Measurements from ENCODE around the gene MRTFA.

MRTFA gene

DNA sequence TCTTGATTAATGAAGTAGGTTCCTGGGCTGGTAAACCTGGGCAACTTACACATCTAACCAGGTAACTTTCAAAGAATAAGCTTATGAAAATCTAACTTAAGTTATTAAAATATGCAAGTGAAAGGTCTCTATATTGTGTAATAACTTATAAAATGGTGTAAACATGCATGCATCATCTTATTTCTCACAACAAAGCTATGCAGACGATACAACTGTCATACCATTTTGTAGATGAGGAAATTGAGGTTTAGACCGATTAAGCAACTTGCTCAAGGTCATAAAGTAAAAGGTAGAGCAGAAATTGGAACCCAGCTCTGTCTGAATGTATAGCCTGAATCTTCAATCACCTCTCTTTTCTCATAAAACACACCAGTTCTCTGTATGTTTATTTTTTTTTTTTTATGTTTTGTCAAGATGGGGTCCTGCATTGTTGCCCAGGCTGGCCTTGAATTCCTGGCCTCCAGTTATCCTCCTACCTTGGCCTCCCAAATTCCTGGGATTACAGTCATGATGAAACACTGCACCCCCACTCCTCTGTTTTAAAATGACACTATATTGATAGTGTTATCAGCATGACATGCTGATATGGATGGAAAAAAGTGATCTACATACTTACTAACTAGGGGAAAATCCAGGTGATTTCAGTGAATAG lies 156.5 kb downstream of the MRTFA start:
- Histone ChIP-seq H3K4me1 (peaks cover 20% of the 10 kb centered on the region), H3K27me3 (ENCODE audit: low read depth) (no peaks in the 10 kb centered on the region), H3K9me3 (no peaks in the 10 kb centered on the region), H3K4me3 (no peak overlapping the region), H3K36me3 (replicated peaks) (no peaks in the 10 kb centered on the region)
- DNase-seq (ENCODE audit: low spot score in 2 of 2): no peak
- in situ Hi-C loops (cut with MboI; ENCODE audit: low sequenced_read_pairs): no loop called here

DNA sequence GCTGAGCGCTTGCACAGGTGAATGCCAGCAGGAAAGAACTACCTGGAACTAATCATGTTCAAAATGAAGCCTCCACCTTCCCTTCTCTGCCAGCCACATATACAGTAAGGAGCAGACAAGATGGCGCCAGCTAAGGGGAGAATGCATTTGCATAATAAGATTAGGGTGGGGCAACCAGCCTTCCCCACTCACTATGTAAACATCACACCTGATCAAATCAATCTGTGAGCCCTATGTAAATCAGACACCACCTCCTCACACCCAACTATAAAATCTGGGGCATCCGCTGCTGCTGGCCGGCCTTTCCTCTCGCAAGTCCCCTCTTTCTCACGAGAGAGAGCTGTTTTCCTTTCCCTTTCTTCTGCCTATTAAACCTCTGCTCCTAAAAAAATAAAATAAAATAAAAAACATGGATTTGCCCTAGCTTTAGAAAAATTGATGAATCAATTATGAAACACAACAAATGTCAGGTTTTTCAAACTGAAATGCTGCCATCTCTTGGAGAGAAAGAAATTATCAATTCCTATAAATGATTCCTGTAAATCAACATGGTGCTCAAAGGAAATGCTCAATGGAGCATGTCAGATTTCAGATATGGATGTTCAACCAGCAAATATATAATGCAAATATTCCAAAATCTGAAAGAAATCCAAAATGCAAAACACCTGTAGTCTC lies 157.3 kb downstream of the MRTFA start:
- Histone ChIP-seq H3K9me3 (no peaks in the 10 kb centered on the region), H3K4me1 (peaks cover 20% of the 10 kb centered on the region), H3K4me3 (no peak overlapping the region), H3K36me3 (replicated peaks) (no peaks in the 10 kb centered on the region), H3K27me3 (ENCODE audit: low read depth) (no peaks in the 10 kb centered on the region)
- DNase-seq (ENCODE audit: low spot score in 2 of 2): peak; percentile 34 to 40
- in situ Hi-C loops (cut with MboI; ENCODE audit: low sequenced_read_pairs): no loop called here

DNA sequence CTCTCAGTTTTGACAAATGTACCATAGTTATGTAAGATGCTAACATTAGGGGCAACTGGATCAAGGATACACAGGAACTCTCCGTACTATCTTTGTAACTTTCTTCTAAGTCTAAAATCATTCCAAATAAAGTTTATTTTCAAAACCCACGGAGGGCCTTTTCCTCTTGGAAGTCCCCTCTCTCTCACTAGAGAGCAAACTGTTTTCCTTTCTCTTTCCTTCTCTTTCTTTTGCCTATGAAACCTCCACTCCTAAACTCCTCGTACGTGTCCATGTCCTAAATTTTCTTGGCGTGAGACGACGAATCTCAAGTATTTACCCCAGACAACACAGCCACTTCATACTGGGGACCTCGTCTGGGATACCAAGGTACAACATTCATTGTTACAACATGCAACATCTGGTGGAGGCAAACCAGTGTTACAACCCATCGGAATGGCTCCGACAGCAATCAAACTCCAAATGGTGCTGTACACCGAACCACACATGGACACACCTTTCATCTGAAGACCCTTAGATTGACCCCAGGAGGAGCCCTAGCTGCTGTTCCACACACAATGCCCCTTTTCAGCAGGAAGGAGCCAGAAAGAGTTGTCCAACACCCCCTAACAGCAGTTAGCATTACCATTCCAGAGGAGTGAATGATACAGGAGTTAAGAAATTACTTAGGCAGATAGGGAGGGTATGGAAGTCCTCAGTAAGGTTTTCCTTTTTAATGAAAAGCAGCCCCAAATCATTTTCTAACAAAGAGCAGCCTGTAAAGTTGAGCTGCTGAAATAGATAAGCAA lies 158.0 kb downstream of the MRTFA start:
- in situ Hi-C loops (cut with MboI; ENCODE audit: low sequenced_read_pairs): no loop called here
- Histone ChIP-seq H3K9me3 (no peaks in the 10 kb centered on the region), H3K4me1 (peaks cover 20% of the 10 kb centered on the region), H3K36me3 (replicated peaks) (no peaks in the 10 kb centered on the region), H3K27me3 (ENCODE audit: low read depth) (no peaks in the 10 kb centered on the region), H3K4me3 (no peak overlapping the region)
- no peak for DNase-seq (ENCODE audit: low spot score in 2 of 2)

DNA sequence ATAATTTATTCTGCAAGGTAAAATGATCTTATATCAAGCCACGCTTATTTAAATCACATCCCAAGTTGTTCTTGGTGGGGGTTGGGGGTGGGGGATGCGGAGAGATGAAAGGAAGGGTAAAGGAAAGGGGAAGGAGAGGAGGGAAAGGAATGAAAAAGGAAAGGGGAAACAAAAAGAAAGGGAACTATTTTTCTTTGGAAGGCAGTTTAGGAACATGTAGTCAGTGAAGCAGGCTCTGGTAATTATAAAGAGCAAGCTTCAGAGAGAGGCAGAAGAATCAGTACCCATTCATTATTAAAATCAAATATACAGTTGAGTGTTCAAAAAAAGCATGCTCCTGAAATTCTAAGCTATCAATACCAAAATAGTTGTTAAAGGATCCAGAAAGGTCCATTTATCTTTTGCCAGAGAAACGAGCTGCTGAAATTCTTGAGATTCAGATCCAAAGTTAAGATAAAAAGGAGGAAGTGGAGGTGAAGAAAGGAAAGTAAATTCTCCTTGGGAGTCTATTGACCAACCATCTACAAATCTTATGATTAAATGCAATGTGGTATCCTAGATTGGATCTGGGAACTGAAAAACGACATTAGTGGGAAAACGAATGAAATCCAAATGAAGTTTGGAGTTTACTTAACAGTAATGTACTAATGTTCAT lies 158.7 kb downstream of the MRTFA start:
- no peak for DNase-seq (ENCODE audit: low spot score in 2 of 2)
- Histone ChIP-seq H3K27me3 (ENCODE audit: low read depth) (no peaks in the 10 kb centered on the region), H3K4me3 (no peak overlapping the region), H3K9me3 (no peaks in the 10 kb centered on the region), H3K4me1 (peaks cover 21% of the 10 kb centered on the region), H3K36me3 (replicated peaks) (no peaks in the 10 kb centered on the region)
- in situ Hi-C loops (cut with MboI; ENCODE audit: low sequenced_read_pairs): no loop called here

DNA sequence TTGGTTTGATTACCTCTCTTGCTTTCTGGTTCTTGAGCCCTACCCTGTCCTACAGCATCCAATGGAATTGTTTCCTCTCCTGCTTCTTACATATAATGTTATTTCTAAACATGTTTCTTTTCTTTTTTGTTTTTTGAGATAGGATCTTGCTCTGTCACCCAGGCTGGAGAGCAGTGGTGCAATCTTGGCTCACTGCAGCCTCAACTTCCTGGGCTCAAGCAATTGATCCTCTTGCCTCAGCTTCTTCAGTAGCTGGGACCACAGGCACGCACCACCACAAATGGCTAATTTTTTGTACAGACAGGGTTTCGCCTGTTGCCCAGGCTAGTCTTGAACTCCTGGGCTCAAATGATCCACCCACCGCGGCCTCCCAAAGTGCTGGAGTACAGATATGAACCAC lies 160.2 kb downstream of the MRTFA start:
- no peaks in the 10 kb centered on the region for H3K9me3 ChIP-seq
- H3K36me3 ChIP-seq (replicated peaks): no peaks in the 10 kb centered on the region
- DNase-seq (ENCODE audit: low spot score in 2 of 2): no peak
- H3K4me1 ChIP-seq: peaks cover 33% of the 10 kb centered on the region
- H3K4me3 ChIP-seq: no peak overlapping the region
- in situ Hi-C loops (cut with MboI; ENCODE audit: low sequenced_read_pairs): no loop called here
- no peaks in the 10 kb centered on the region for H3K27me3 ChIP-seq (ENCODE audit: low read depth)

DNA sequence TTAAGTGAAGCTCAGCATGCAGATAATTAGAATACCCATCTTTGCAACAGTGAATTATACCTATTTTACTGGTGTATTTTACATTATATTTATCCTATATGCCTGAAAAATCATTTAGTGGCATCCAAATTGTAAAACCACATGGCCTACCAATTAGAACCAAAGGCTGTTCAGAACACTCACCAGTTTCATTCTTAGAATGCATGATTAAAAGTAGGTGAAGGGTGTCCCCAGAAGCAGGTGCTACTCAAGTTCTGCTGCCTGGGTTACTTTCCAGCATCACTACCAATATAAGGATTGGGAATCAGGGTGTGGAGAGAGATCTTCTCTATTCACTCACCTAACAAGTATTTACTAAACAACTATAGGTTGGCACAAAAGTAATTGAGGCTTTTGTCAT lies 162.8 kb downstream of the MRTFA start:
- Histone ChIP-seq H3K9me3 (no peaks in the 10 kb centered on the region), H3K4me1 (peaks cover 29% of the 10 kb centered on the region), H3K36me3 (replicated peaks) (no peaks in the 10 kb centered on the region), H3K4me3 (no peak overlapping the region), H3K27me3 (ENCODE audit: low read depth) (no peaks in the 10 kb centered on the region)
- DNase-seq (ENCODE audit: low spot score in 2 of 2): no peak
- in situ Hi-C loops (cut with MboI; ENCODE audit: low sequenced_read_pairs): no loop called here

DNA sequence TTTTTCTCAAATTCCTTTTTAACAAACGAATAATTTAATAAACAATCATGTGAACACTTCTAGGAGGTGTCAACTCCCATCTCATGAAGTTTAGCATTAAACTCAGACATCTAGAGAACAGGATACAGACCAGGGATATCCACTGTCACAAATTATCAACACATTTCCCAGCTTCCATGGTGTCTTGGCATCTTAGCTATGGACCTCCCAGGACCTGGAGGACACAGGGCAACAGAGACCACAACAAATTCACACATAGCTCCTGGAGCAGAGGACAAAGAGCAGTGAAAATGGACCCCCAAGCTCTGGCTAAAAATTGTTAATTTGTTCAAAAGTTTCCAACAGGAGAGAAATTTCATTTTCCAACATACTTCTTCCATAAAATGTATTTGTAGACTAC lies 163.9 kb downstream of the MRTFA start:
- Histone ChIP-seq H3K36me3 (replicated peaks) (no peaks in the 10 kb centered on the region), H3K4me3 (no peak overlapping the region), H3K4me1 (peaks cover 17% of the 10 kb centered on the region), H3K9me3 (no peaks in the 10 kb centered on the region), H3K27me3 (ENCODE audit: low read depth) (no peaks in the 10 kb centered on the region)
- DNase-seq (ENCODE audit: low spot score in 2 of 2): no peak
- in situ Hi-C loops (cut with MboI; ENCODE audit: low sequenced_read_pairs): no loop called here

DNA sequence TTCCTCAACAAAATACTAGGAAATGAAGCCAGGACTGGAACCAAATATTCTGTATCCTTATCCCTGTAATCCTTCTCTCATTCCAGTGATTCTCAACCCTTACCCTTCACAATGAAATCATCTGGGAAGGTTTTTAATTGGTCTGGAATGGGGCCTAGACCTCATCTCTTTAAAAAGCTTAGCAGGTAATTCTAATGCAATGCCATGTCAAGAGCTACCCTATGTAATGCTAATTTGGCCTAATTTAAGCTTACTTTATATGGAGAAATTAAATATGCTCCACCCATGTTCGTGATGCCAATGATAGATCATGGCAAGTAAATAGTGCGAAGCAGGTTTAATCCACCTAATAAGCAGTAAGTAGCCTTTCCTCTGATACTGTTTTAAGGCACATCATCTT lies 164.5 kb downstream of the MRTFA start:
- H3K4me1 ChIP-seq: peaks cover 15% of the 10 kb centered on the region
- in situ Hi-C loops (cut with MboI; ENCODE audit: low sequenced_read_pairs): no loop called here

DNA sequence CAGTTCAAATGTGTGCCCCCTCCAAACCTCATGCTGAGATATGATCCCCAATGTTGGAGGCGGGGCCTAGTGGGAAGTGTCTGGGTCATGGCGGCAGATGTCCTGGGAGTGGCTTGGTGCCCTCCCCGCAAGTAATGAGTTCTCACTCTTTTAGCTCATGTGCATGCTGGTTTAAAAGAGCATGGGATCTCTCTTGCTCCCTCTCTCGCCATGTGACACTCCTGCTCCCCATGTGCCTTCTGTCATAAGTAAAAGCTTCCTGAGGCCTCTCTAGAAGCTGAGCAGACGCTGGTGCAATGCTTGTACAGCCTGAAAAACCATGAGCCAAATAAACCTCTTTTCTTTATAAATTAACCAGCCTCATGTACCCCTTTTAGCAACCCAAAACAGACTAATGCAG lies 167.3 kb downstream of the MRTFA start:
- no peaks in the 10 kb centered on the region for H3K36me3 ChIP-seq (replicated peaks)
- no peak overlapping the region for H3K4me3 ChIP-seq
- H3K27me3 ChIP-seq (ENCODE audit: low read depth): no peaks in the 10 kb centered on the region
- H3K9me3 ChIP-seq: no peaks in the 10 kb centered on the region
- DNase-seq (ENCODE audit: low spot score in 2 of 2): no peak
- peaks cover 27% of the 10 kb centered on the region for H3K4me1 ChIP-seq
- in situ Hi-C loops (cut with MboI; ENCODE audit: low sequenced_read_pairs): no loop called here

More for the DNA sequence above, 164.5 kb downstream of the MRTFA start:
- peak; percentile 34 to 95 for DNase-seq (ENCODE audit: low spot score in 2 of 2)
- Histone ChIP-seq H3K9me3 (no peaks in the 10 kb centered on the region), H3K4me3 (no peak overlapping the region), H3K36me3 (replicated peaks) (no peaks in the 10 kb centered on the region), H3K27me3 (ENCODE audit: low read depth) (no peaks in the 10 kb centered on the region)

DNA sequence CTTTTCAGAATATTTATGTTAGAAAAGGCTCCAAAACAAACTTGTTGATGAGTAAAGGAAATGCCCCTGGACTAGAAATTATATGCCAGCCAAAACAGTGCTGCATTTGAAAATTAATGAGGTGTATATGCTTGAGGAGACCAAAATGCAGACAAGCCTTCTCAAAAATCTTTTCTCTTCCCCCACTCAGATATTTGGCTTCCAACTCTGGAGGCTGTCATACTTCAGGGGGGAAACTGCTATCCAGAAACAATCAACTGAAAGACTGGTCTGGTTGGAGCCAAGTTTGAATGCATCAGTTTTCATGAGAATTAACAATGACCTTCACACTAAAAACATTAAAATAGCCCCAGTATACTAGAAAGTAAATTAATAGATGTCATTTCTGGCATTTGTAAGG lies 167.9 kb downstream of the MRTFA start:
- no peak for DNase-seq (ENCODE audit: low spot score in 2 of 2)
- Histone ChIP-seq H3K4me1 (peaks cover 27% of the 10 kb centered on the region), H3K4me3 (no peak overlapping the region), H3K27me3 (ENCODE audit: low read depth) (no peaks in the 10 kb centered on the region), H3K9me3 (no peaks in the 10 kb centered on the region), H3K36me3 (replicated peaks) (no peaks in the 10 kb centered on the region)
- in situ Hi-C loops (cut with MboI; ENCODE audit: low sequenced_read_pairs): no loop called here

DNA sequence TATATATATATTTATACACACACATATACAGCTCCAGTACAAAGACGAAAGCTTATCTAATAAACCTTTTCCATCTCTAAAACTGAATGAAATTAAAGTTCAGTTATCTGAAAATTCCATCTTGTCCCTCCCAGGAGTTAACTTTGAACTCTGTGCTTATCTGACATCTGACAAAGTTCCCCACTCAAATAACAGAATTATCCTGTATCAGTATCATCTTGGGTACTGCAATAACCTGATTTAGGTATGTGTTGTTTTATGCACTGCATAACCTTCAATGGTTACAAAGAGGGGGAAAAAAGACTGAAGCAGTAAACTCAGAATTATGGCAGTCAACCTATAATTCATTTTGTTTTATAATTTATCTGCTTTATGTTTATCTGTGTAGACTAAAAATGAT lies 169.5 kb downstream of the MRTFA start:
- no peaks in the 10 kb centered on the region for H3K9me3 ChIP-seq
- in situ Hi-C loops (cut with MboI; ENCODE audit: low sequenced_read_pairs): no loop called here
- no peak for DNase-seq (ENCODE audit: low spot score in 2 of 2)
- H3K36me3 ChIP-seq (replicated peaks): no peaks in the 10 kb centered on the region
- no peak overlapping the region for H3K4me3 ChIP-seq
- H3K27me3 ChIP-seq (ENCODE audit: low read depth): no peaks in the 10 kb centered on the region
- H3K4me1 ChIP-seq: peaks cover 20% of the 10 kb centered on the region

DNA sequence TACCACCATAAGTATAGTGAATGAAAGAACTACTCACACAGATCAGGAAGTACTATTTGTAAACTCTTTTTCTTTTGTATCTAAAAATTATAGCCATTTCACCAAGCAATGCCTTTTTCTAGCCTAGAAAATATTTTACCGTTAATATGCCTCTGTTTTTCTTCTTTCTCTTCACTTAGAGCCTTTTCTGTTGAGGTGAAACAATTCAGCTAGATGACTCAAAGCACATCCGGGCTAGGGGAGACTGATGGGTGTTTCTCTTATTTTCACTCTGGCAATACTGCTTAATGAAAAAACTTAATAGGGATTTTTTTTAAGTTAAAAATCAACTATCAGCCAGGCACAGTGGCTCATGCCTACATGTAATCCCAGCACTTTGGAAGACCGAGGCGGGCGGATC lies 172.8 kb downstream of the MRTFA start:
- no peaks in the 10 kb centered on the region for H3K36me3 ChIP-seq (replicated peaks)
- in situ Hi-C loops (cut with MboI; ENCODE audit: low sequenced_read_pairs): no loop called here
- no peaks in the 10 kb centered on the region for H3K27me3 ChIP-seq (ENCODE audit: low read depth)
- H3K4me1 ChIP-seq: peaks cover 12% of the 10 kb centered on the region
- H3K9me3 ChIP-seq: no peaks in the 10 kb centered on the region
- H3K4me3 ChIP-seq: no peak overlapping the region
- no peak for DNase-seq (ENCODE audit: low spot score in 2 of 2)

DNA sequence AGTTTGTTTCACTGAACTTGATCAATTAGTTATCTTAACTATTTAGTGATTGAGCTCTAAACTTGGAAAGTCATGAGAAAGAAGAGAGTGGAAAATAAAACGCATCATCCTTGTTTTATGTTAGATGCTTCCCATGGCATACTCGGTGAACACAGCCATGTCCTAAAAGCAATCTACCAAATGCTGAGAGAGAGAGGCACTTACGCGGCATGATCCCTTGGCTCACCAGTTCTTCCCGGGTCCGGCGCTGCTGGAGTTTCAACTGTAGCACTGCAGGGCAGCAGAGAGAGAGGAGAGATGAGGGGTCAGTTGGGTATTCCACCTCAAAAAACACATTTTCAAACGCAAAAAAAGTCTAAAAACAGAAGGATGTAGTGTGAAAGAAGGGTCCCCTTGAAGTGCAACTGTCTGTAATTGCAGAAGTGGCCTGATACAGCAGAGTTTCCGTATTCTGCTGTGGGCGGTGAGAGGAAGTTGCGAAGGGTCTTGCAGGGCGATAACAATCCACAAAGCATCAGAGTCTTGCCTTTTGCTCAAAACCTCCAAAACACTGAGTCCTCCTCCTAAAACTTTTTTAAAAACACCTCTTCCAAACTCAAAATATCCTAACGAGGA lies 173.4 kb downstream of the MRTFA start:
- Histone ChIP-seq H3K27me3 (ENCODE audit: low read depth) (no peaks in the 10 kb centered on the region), H3K4me3 (no peak overlapping the region), H3K4me1 (peaks cover 12% of the 10 kb centered on the region), H3K9me3 (no peaks in the 10 kb centered on the region), H3K36me3 (replicated peaks) (no peaks in the 10 kb centered on the region)
- no peak for DNase-seq (ENCODE audit: low spot score in 2 of 2)
- in situ Hi-C loops (cut with MboI; ENCODE audit: low sequenced_read_pairs): no loop called here

Measured in HAP-1 (cell line).